Fibroblast of skin of back (primary cell): Measurements from ENCODE around the gene HNRNPUL1.
A peak's percentile ranks its signal among the peaks of the same experiment; 100 is the strongest.

ENCODE experiments used
- DNase-seq: peaks from one replicate; pipeline ENCODE4 v3.0.0-alpha.2; 2013

HNRNPUL1 gene

GRCh38 chr19:41234512-41235168 is 29.5 kb upstream of the HNRNPUL1 start:
- no peak for DNase-seq

- DNase-seq = no peak
These were observed 28.7 kb upstream of the HNRNPUL1 start for GRCh38 chr19:41235480-41235879.

GRCh38 chr19:41238244-41238643 is 25.9 kb upstream of the HNRNPUL1 start:
- DNase-seq = no peak

GRCh38 chr19:41239363-41239762 is 24.8 kb upstream of the HNRNPUL1 start:
- DNase-seq = no peak

- DNase-seq = no peak
These were observed 24.1 kb upstream of the HNRNPUL1 start for GRCh38 chr19:41239961-41240574.

GRCh38 chr19:41241859-41242258 is 22.3 kb upstream of the HNRNPUL1 start:
- no peak for DNase-seq

- no peak for DNase-seq
These were observed 20.1 kb upstream of the HNRNPUL1 start for GRCh38 chr19:41244117-41244516.

GRCh38 chr19:41245843-41246242 is 18.3 kb upstream of the HNRNPUL1 start:
- DNase-seq = no peak

GRCh38 chr19:41248895-41249294 is 15.3 kb upstream of the HNRNPUL1 start:
- no peak for DNase-seq

- no peak for DNase-seq
These were observed 14.3 kb upstream of the HNRNPUL1 start for GRCh38 chr19:41249707-41250423.

GRCh38 chr19:41253660-41254059 is 10.5 kb upstream of the HNRNPUL1 start:
- DNase-seq = no peak

GRCh38 chr19:41255171-41255570 is 9.0 kb upstream of the HNRNPUL1 start:
- no peak for DNase-seq

- no peak for DNase-seq
These were observed 2.5 kb upstream of the HNRNPUL1 start for GRCh38 chr19:41261474-41262190.

GRCh38 chr19:41263042-41263849 is 926 bp upstream of the HNRNPUL1 start:
- DNase-seq = peak; percentile 50

- peak; percentile 46 for DNase-seq
These were observed 616 bp downstream of the HNRNPUL1 start for GRCh38 chr19:41264581-41265394.

GRCh38 chr19:41265395-41266153 is 1.4 kb downstream of the HNRNPUL1 start:
- peak; percentile 27 for DNase-seq

GRCh38 chr19:41269055-41269454 is 4.9 kb downstream of the HNRNPUL1 start:
- no peak for DNase-seq

GRCh38 chr19:41269571-41269970 is 5.4 kb downstream of the HNRNPUL1 start:
- no peak for DNase-seq

- no peak for DNase-seq
These were observed 8.9 kb downstream of the HNRNPUL1 start for GRCh38 chr19:41273076-41273475.

- DNase-seq = no peak
These were observed 10.6 kb downstream of the HNRNPUL1 start for GRCh38 chr19:41274802-41275201.

- no peak for DNase-seq
These were observed 12.1 kb downstream of the HNRNPUL1 start for GRCh38 chr19:41276231-41276630.
